ENCODE results near the gene KLHL17.
"Not testable (repeated sequence)": the region's sequence is repeated elsewhere in the genome, so short reads cannot be mapped to it uniquely, and the experiment has no call there.

The KLHL17 gene

DNA sequence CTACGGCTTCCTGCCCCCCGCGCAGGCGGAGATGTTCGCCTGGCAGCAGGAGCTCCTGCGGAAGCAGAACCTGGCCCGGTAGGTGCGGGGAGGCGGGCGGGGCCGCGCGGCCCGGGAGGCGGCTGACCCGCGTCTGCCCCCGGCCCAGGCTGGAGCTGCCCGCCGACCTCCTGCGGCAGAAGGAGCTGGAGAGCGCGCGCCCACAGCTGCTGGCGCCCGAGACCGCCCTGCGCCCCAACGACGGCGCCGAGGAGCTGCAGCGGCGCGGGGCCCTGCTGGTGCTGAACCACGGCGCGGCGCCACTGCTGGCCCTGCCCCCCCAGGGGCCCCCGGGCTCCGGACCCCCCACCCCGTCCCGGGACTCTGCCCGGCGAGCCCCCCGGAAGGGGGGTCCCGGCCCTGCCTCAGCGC is 18.0 kb upstream of the KLHL17 start:
- DNase-seq (ENCODE audit: low read depth in 1 of 2, low spot score in 1 of 2) = no peak
- in situ Hi-C loops (cut with HindIII; ENCODE audit: low pct_unique_long_range_greater_than_20kb, low sequenced_read_pairs) = no loop called here
- TF ChIP-seq JUND (IDR thresholded peaks at IDR 0.05; ENCODE audit: low read depth) = no peak

DNA sequence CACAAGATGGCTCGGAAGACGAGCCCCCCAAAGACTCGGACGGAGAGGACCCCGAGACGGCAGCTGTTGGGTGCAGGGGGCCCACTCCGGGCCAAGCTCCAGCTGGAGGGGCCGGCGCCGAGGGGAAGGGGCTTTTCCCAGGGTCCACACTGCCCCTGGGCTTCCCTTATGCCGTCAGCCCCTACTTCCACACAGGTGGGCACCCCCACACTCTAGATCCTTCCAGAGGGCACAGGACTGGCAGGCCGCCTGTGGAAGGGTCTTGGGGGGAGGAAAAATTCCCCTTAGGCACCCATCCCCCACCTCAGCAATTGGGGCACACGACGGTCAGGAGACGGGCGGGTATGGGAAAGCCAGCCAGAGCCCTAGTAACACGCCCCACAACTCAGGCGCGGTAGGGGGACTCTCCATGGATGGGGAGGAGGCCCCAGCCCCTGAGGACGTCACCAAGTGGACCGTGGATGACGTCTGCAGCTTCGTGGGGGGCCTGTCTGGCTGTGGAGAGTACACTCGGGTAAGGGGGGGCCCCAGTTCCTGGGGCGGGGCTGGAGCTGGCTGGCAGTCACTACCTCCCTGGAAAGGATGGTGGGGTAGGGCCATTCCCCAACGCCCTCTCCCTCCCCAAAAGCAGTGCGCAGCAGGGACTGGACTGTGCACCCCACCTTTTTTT is 17.4 kb upstream of the KLHL17 start:
- DNase-seq (ENCODE audit: low read depth in 1 of 2, low spot score in 1 of 2) = no peak
- in situ Hi-C loops (cut with HindIII; ENCODE audit: low pct_unique_long_range_greater_than_20kb, low sequenced_read_pairs) = no loop called here
- no peak for TF ChIP-seq JUND (IDR thresholded peaks at IDR 0.05; ENCODE audit: low read depth)

DNA sequence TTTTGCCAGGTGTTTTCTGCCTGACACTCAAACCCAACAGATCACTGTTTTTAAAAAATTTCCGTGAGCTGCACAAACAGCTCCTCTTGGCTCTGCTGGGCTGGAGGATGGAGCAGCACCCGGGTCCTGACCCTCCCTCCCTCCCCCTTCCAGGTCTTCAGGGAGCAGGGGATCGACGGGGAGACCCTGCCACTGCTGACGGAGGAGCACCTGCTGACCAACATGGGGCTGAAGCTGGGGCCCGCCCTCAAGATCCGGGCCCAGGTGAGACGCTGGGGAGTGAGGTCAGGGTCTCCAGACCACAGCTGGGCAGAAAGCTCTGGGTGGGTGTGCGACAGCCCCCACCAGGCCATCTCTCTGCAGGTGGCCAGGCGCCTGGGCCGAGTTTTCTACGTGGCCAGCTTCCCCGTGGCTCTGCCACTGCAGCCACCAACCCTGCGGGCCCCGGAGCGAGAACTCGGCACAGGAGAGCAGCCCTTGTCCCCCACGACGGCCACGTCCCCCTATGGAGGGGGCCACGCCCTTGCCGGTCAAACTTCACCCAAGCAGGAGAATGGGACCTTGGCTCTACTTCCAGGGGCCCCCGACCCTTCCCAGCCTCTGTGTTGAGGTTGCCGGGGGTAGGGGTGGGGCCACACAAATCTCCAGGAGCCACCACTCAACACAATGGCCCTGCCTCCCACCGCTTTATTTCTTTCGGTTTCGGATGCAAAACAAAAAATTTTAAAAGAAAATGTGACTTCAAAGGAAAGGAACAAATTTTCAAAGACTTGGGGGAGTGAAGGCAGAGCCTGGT is 16.6 kb upstream of the KLHL17 start:
- no peak for TF ChIP-seq JUND (IDR thresholded peaks at IDR 0.05; ENCODE audit: low read depth)
- in situ Hi-C loops (cut with HindIII; ENCODE audit: low pct_unique_long_range_greater_than_20kb, low sequenced_read_pairs) = no loop called here
- no peak for DNase-seq (ENCODE audit: low read depth in 1 of 2, low spot score in 1 of 2)

DNA sequence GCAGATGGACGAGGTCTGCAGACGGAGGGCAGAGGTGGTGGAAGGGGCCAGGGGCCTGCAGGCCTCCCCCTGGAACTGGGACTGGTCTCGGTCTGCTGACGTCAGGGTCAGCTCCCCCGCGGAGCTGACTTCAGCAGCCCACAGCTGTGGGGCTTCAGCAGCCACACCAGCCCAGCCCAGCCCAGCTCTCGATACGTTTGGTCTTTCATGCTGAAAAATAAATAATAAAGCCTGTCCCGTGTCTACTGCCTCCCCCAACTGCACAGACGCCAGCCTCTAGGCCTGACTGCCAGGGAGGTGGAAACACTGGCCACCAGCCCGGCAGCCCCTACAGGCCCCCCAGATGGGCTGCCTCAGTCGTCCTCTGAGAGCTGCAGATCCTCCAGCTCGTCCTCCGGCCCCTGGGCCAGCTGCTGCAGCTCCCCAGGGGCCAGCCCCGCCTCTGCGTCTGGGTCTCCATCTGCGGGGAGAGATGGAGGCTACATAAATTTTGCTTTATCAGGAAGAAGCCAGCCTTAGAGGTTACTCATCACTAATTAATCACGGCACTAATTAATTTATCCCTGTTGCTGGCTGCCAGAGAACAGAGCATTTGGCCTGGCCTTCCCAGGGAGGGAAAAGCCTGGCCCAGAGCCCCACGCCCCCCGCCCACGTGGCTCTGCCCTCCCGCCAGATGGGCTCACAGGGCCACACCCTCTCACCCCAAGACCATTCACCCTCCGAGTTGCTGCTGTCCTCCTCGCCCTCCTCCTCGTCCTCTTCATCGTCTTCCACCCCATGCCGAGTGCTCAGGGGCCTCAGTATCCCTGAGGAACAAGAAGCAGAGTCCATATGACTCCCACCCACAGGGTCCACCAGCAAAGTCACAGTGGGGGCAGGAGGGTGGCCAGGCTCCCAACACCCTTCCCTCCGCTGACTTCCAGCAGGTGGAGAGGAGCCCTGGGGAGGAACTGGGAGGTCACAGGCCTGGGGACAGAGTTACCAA is 15.8 kb upstream of the KLHL17 start:
- in situ Hi-C loops (cut with HindIII; ENCODE audit: low pct_unique_long_range_greater_than_20kb, low sequenced_read_pairs) = no loop called here
- TF ChIP-seq JUND (IDR thresholded peaks at IDR 0.05; ENCODE audit: low read depth) = no peak
- DNase-seq (ENCODE audit: low read depth in 1 of 2, low spot score in 1 of 2) = no peak

DNA sequence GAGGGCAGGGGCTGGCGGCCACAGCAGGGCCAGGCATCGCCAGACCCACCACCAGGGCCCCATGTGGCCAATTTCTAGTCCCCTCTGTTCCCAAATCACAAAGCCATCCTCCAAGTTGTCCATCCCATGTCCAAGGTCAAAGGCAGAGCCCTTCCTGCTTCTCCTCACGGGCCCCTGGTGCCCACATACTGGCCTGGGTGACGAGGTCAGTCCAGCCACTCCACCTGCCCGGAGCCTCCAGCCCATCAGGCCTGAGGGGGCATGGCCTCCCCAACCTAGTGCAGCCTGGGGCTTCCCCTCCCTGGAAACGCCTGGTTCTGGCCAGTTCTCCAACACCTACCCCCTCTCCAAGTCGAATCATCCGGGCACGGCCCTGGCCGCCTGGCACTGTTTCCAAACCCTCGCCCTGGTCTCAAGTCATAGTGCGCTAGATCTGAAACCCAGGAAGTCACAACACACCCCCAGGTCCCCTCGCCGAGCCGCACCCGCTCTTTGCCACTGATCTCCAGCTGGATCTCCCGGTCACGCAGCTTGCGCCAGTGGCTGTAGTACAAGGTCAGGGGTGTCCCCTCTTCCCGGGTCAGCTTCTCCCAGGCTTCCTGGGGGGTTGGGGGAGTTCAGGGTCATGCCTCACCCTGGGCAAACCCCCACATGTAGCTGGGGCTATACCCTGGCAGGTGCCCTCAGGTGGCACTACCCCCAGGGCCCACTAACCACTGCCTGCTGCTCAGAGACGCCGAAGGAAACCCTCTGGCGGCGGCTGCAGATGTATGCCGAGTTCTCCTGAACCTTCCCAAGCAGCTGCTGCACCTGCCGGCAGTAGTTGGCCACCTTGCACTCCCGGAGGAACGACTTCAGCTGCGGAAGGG is 14.5 kb upstream of the KLHL17 start:
- no peak for TF ChIP-seq JUND (IDR thresholded peaks at IDR 0.05; ENCODE audit: low read depth)
- in situ Hi-C loops (cut with HindIII; ENCODE audit: low pct_unique_long_range_greater_than_20kb, low sequenced_read_pairs) = no loop called here
- DNase-seq (ENCODE audit: low read depth in 1 of 2, low spot score in 1 of 2) = no peak

DNA sequence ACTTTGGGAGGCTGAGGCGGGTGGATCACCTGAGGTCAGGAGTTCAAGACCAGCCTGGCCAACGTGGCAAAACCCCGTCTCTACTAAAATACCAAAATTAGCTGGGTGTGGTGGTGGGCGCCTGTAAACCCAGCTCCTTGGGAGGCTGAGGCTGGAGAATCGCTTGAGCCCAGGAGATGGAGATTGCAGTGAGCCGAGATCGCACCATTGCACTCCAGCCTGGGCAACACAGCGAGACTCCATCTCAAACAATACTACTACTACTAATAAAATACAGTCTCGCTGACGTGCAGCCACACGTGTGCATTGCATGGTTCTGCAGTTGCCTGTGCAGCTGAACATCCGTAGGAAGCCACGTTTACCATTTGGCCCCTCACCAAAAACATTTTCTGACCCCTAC is 13.6 kb upstream of the KLHL17 start:
- DNase-seq (ENCODE audit: low read depth in 1 of 2, low spot score in 1 of 2); in situ Hi-C loops (cut with HindIII; ENCODE audit: low pct_unique_long_range_greater_than_20kb, low sequenced_read_pairs): not testable (repeated sequence)

DNA sequence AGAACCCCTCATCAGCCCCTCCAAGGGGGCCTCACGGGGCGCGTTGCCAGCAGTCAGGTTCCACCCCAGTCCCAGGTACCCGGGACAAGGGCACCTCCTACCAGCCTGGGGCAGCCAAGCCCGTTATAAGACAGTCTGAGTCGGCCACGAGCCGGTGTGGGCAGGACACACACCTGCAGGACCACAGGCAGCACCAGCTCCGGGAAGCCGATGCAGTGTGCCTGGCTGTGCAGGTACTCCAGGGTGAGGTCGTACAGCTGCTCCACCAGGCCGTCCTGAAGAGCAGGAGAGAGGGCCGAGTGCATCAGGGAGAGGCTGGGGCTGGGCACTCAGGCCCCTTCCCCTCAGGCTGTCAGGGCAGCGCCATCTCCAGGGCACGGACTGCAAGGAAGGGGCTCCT is 12.4 kb upstream of the KLHL17 start:
- TF ChIP-seq JUND (IDR thresholded peaks at IDR 0.05; ENCODE audit: low read depth) = no peak
- no peak for DNase-seq (ENCODE audit: low read depth in 1 of 2, low spot score in 1 of 2)
- in situ Hi-C loops (cut with HindIII; ENCODE audit: low pct_unique_long_range_greater_than_20kb, low sequenced_read_pairs) = no loop called here

DNA sequence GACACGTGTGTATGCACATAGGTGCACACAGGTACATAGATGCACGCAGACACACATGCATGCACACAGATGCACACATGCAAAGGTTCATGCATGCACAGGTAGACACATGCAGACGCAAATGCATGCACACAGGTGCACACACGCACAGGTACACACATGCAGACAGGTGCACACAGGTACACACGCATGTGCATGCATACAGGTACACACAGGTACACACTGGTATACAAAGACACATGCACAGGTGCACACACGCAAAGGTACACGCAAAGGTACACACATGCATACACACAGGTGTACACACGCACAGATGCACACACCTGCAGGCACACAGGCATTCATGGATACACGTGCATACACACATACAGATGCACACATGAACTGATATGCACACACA is 10.1 kb upstream of the KLHL17 start:
- no peak for DNase-seq (ENCODE audit: low read depth in 1 of 2, low spot score in 1 of 2)
- in situ Hi-C loops (cut with HindIII; ENCODE audit: low pct_unique_long_range_greater_than_20kb, low sequenced_read_pairs) = no loop called here
- TF ChIP-seq JUND (IDR thresholded peaks at IDR 0.05; ENCODE audit: low read depth) = no peak

DNA sequence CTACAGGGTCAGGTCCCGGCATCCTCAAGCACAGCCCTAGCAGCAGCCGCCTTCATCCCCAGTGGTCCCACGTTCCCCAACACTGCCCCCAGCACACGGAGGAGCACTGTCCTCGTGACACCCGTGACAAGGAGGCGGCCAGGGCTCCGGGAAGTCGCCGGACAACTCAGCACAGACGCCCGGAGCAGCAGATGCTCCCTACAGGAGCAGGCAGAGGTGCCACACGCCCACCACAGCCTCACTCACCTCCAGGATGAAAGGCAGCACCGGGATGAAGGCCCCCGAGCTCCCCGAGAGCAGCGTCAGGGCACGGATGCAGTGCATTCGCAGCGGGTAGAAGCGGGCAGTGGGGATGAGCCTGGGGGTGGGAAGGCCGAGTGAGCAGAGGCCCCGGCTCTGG is 9.5 kb upstream of the KLHL17 start:
- DNase-seq (ENCODE audit: low read depth in 1 of 2, low spot score in 1 of 2) = no peak
- in situ Hi-C loops (cut with HindIII; ENCODE audit: low pct_unique_long_range_greater_than_20kb, low sequenced_read_pairs) = no loop called here
- no peak for TF ChIP-seq JUND (IDR thresholded peaks at IDR 0.05; ENCODE audit: low read depth)

DNA sequence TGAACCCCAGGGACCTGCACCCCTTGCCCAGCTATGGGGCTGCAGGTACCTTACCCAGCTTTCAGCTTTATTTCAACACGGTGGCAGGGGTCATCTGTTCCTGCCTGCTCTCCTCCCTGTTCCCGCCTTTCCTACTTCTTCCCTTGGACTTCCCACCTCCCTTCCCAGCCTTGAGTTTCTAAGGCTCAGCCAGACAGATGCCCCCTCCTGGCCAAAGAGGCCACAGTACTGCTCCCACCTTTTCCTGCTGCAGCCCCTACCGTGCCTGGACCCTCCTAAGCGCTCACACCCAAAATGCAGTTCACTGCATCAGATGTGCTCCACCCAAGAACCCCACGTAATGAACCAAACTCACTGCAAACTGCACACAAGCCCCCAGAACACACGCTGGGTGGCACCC is 9.0 kb upstream of the KLHL17 start:
- DNase-seq (ENCODE audit: low read depth in 1 of 2, low spot score in 1 of 2) = no peak
- no peak for TF ChIP-seq JUND (IDR thresholded peaks at IDR 0.05; ENCODE audit: low read depth)
- in situ Hi-C loops (cut with HindIII; ENCODE audit: low pct_unique_long_range_greater_than_20kb, low sequenced_read_pairs) = no loop called here

DNA sequence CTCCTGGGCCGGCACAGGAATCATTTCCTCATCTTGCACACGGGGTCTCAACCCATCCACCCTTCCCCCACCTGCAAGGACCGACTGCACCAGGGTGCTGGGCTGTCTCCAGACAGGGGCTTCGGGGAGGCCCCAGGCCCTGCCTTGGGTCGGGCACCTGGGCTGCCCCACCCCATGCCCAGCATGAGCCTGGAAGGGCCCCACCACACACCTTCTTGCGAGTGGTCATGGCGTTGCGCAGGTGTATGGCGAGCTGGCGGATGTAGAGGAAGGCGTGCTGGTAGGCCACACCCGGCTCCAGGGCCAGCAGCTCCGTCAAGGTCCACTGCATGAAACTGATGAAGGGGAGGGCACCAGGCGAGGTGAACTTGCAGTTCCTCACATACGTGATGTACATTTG is 8.2 kb upstream of the KLHL17 start:
- in situ Hi-C loops (cut with HindIII; ENCODE audit: low pct_unique_long_range_greater_than_20kb, low sequenced_read_pairs) = no loop called here
- DNase-seq (ENCODE audit: low read depth in 1 of 2, low spot score in 1 of 2) = no peak
- no peak for TF ChIP-seq JUND (IDR thresholded peaks at IDR 0.05; ENCODE audit: low read depth)

DNA sequence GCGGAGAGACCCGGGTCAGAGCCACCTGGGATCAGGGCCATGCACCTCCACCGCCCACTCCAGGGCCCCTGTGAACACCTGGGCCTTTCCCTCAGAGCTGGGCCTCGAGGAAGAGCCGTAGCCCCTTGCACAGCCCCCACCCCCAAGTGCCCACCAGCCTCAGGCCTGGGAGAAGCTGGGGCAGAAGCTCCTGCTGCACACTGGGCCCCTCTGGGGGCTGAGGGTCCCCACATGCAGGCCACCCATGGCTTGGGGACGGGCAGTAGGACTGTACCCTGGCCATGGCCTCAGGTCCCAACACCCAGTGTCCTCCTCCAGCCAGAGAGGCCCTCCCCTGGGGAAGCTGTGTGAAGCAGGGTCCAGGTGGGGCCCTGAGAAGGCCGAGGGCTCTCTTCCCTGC is 7.8 kb upstream of the KLHL17 start:
- in situ Hi-C loops (cut with HindIII; ENCODE audit: low pct_unique_long_range_greater_than_20kb, low sequenced_read_pairs) = no loop called here
- TF ChIP-seq JUND (IDR thresholded peaks at IDR 0.05; ENCODE audit: low read depth) = no peak
- no peak for DNase-seq (ENCODE audit: low read depth in 1 of 2, low spot score in 1 of 2)

Data from T47D (cell line).